ENCODE results near the gene PDE9A. TPM values are rescaled to one million over a fixed set of nuclear protein-coding genes. Genes with fewer than 3 reads are reported as not detected.

The PDE9A gene
- total RNA-seq, 1 donor from 2014 or later = 20.7 TPM

DNA sequence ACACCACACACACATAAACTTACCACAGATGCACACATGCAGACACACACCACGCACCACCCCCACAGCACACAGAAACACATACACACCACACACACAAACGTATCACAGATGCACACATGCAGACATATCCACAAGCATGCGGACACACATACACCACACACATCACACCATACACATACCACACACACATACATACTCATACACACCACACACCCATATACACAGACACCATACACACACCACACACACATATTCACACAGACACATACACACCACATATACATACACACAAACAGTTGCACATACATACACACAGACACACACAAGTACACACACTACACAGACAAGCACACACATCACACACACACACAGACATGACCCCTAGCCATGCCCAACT lies 37.5 kb upstream of the PDE9A start:
- Mint-ChIP-seq H3K4me1 (ENCODE audit: unreplicated experiment) (no peaks in the 10 kb centered on the region), H3K36me3 (ENCODE audit: low read depth, unreplicated experiment) (no peaks in the 10 kb centered on the region), H3K27me3 (ENCODE audit: unreplicated experiment) (no peaks in the 10 kb centered on the region), H3K27ac (ENCODE audit: unreplicated experiment) (no peak overlapping the region), H3K4me3 (ENCODE audit: unreplicated experiment) (no peak overlapping the region), H3K9me3 (ENCODE audit: unreplicated experiment) (no peaks in the 10 kb centered on the region)
- no peak for DNase-seq (ENCODE audit: low spot score)
- TF ChIP-seq CTCF (IDR thresholded peaks at IDR 0.05; ENCODE audit: unreplicated experiment) = no peak

GRCh38 chr21:42616446-42616845 lies 37.0 kb upstream of the PDE9A start:
- TF ChIP-seq CTCF (IDR thresholded peaks at IDR 0.05; ENCODE audit: unreplicated experiment) = no peak
- H3K4me3 Mint-ChIP-seq (ENCODE audit: unreplicated experiment) = no peak overlapping the region
- no peaks in the 10 kb centered on the region for H3K27me3 Mint-ChIP-seq (ENCODE audit: unreplicated experiment)
- no peaks in the 10 kb centered on the region for H3K36me3 Mint-ChIP-seq (ENCODE audit: low read depth, unreplicated experiment)
- H3K9me3 Mint-ChIP-seq (ENCODE audit: unreplicated experiment) = no peaks in the 10 kb centered on the region
- H3K27ac Mint-ChIP-seq (ENCODE audit: unreplicated experiment) = no peak overlapping the region
- no peaks in the 10 kb centered on the region for H3K4me1 Mint-ChIP-seq (ENCODE audit: unreplicated experiment)
- no peak for DNase-seq (ENCODE audit: low spot score)

- Mint-ChIP-seq H3K27me3 (ENCODE audit: unreplicated experiment) (no peaks in the 10 kb centered on the region), H3K9me3 (ENCODE audit: unreplicated experiment) (no peaks in the 10 kb centered on the region), H3K4me3 (ENCODE audit: unreplicated experiment) (no peak overlapping the region), H3K27ac (ENCODE audit: unreplicated experiment) (no peak overlapping the region), H3K36me3 (ENCODE audit: low read depth, unreplicated experiment) (no peaks in the 10 kb centered on the region), H3K4me1 (ENCODE audit: unreplicated experiment) (no peaks in the 10 kb centered on the region)
- no peak for DNase-seq (ENCODE audit: low spot score)
- TF ChIP-seq CTCF (IDR thresholded peaks at IDR 0.05; ENCODE audit: unreplicated experiment) = no peak
These were observed 36.5 kb upstream of the PDE9A start for GRCh38 chr21:42616941-42617340.

DNA sequence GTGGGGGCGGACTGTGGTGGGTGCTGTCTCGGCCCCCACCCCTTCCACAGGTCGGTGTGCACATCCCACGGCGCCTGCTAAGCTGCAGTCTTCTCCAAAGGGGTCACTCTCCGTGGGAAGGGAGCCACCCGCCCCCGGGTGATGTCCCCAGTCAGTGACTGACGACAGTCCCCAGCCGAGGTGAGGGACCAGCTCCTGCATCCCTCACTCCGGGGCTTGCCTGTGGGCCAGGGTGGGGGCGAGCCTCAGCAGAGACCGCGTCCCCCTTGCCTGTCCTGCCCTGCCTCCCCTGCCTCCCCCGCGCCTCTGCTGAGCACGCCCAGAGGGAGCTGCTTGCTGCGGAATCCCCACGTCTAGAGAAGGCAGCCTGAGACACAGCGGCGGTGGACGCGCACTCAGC lies 35.9 kb upstream of the PDE9A start:
- H3K4me3 Mint-ChIP-seq (ENCODE audit: unreplicated experiment) = no peak overlapping the region
- no peak overlapping the region for H3K27ac Mint-ChIP-seq (ENCODE audit: unreplicated experiment)
- no peaks in the 10 kb centered on the region for H3K9me3 Mint-ChIP-seq (ENCODE audit: unreplicated experiment)
- H3K4me1 Mint-ChIP-seq (ENCODE audit: unreplicated experiment) = no peaks in the 10 kb centered on the region
- no peak for DNase-seq (ENCODE audit: low spot score)
- no peaks in the 10 kb centered on the region for H3K36me3 Mint-ChIP-seq (ENCODE audit: low read depth, unreplicated experiment)
- H3K27me3 Mint-ChIP-seq (ENCODE audit: unreplicated experiment) = no peaks in the 10 kb centered on the region
- no peak for TF ChIP-seq CTCF (IDR thresholded peaks at IDR 0.05; ENCODE audit: unreplicated experiment)

- H3K4me3 Mint-ChIP-seq (ENCODE audit: unreplicated experiment) = no peak overlapping the region
- H3K27me3 Mint-ChIP-seq (ENCODE audit: unreplicated experiment) = no peaks in the 10 kb centered on the region
- no peaks in the 10 kb centered on the region for H3K9me3 Mint-ChIP-seq (ENCODE audit: unreplicated experiment)
- no peaks in the 10 kb centered on the region for H3K4me1 Mint-ChIP-seq (ENCODE audit: unreplicated experiment)
- no peak for TF ChIP-seq CTCF (IDR thresholded peaks at IDR 0.05; ENCODE audit: unreplicated experiment)
- no peak overlapping the region for H3K27ac Mint-ChIP-seq (ENCODE audit: unreplicated experiment)
- DNase-seq (ENCODE audit: low spot score) = no peak
- H3K36me3 Mint-ChIP-seq (ENCODE audit: low read depth, unreplicated experiment) = no peaks in the 10 kb centered on the region
These were observed 34.7 kb upstream of the PDE9A start for GRCh38 chr21:42618707-42619102.

Measured in endothelial cell (in vitro differentiated cells).